WTC11 (cell line): ENCODE results near the gene VAMP1. TPM values are rescaled to one million over a fixed set of nuclear protein-coding genes. Genes with fewer than 3 reads are reported as not detected.
A peak's percentile ranks its signal among the peaks of the same experiment; 100 is the strongest.

Source experiments
- ATAC-seq: fragments of 200-7000 bp; cut with Tn5 transposase; 2 replicates; pipeline ENCODE4 v1.10.0; 2021; ENCODE audit warnings: mild to moderate bottlenecking, moderate library complexity
- CTCF ChIA-PET: fragments of 300-600 bp; sonication (Branson Sonifier 250); formaldehyde crosslinking; loops from one replicate; lab custom pipeline; 2021; ENCODE audit warnings: antibody characterized with exemption; lab: Charles Lee
- POLR2A ChIA-PET: fragments of 350-600 bp; sonication (Branson Sonifier 250); formaldehyde crosslinking; loops from one replicate; lab custom pipeline; 2021; ENCODE audit warnings: antibody characterized with exemption; lab: Charles Lee
- DNase-seq: peaks from one replicate; pipeline ENCODE4 v3.0.0; 2021; ENCODE audit warnings: low spot score
- H3K27ac Mint-ChIP-seq: 2 replicates; pipeline ENCODE4 v1.8.0; 2021; ENCODE audit warnings: mixed read lengths
- H3K27me3 Mint-ChIP-seq: 2 replicates; pipeline ENCODE4 v1.8.0; 2021; ENCODE audit warnings: low read depth, mild to moderate bottlenecking, moderate library complexity, mixed read lengths
- H3K36me3 Mint-ChIP-seq: 2 replicates; pipeline ENCODE4 v1.8.0; 2021; ENCODE audit warnings: mixed read lengths
- H3K4me1 Mint-ChIP-seq: 2 replicates; pipeline ENCODE4 v1.8.0; 2022; ENCODE audit warnings: mixed read lengths
- H3K4me3 Mint-ChIP-seq: 2 replicates; pipeline ENCODE4 v1.8.0; 2021; ENCODE audit warnings: mild to moderate bottlenecking, moderate library complexity, mixed read lengths
- H3K9me3 Mint-ChIP-seq: 2 replicates; pipeline ENCODE4 v1.8.0; 2021; ENCODE audit warnings: mixed read lengths
- ATF1 ChIP-seq: sonication (generic); formaldehyde crosslinking; IDR thresholded peaks from 2 replicates; pipeline ENCODE4 v1.8.1; 2023; ENCODE audit warnings: mild to moderate bottlenecking, moderate library complexity, missing genetic modification reagents
- ATF2 ChIP-seq: sonication (generic); formaldehyde crosslinking; IDR thresholded peaks from 2 replicates; pipeline ENCODE4 v1.8.1; 2022; ENCODE audit warnings: low read depth, missing genetic modification reagents, borderline replicate concordance
- ATF6 ChIP-seq: sonication (generic); formaldehyde crosslinking; IDR thresholded peaks from 2 replicates; pipeline ENCODE4 v1.8.1; 2023; ENCODE audit warnings: mild to moderate bottlenecking, missing genetic modification reagents
- FOXP1 ChIP-seq: sonication (generic); formaldehyde crosslinking; IDR thresholded peaks from 2 replicates; pipeline ENCODE4 v1.8.0; 2022; ENCODE audit warnings: missing genetic modification reagents, mild to moderate bottlenecking, moderate library complexity, borderline replicate concordance
- GRHL2 ChIP-seq: fragments of 250-450 bp; sonication (Bioruptor Pico); IDR thresholded peaks from 2 replicates; pipeline ENCODE4 v1.8.0; 2022; ENCODE audit warnings: mild to moderate bottlenecking, moderate library complexity; ENCODE audit not compliant: insufficient replicate concordance, severe bottlenecking
- SMAD3 ChIP-seq: sonication (generic); formaldehyde crosslinking; IDR thresholded peaks from 2 replicates; pipeline ENCODE4 v1.8.0; 2022; ENCODE audit warnings: missing genetic modification reagents, mild to moderate bottlenecking, borderline replicate concordance
- TEAD4 ChIP-seq: sonication (generic); formaldehyde crosslinking; IDR thresholded peaks from 2 replicates; pipeline ENCODE4 v1.8.0; 2022; ENCODE audit warnings: mild to moderate bottlenecking, missing genetic modification reagents
- ZNF512 ChIP-seq: sonication (generic); formaldehyde crosslinking; IDR thresholded peaks from 2 replicates; pipeline ENCODE4 v1.8.1; 2022; ENCODE audit warnings: missing genetic modification reagents, borderline replicate concordance
- total RNA-seq: library from RNA; stranded (reverse); gene quantifications from 3 replicates; pipeline ENCODE4 v1.2.3, GENCODE V29; 2021
- TF ChIP-seq, protein P1 (sequence below): fragments of 250-450 bp; sonication (Bioruptor Pico); conservative IDR thresholded peaks from 2 replicates; pipeline ENCODE4 v1.9.0; 2021; ENCODE audit warnings: mild to moderate bottlenecking
- TF ChIP-seq, protein P2 (sequence below): sonication (generic); formaldehyde crosslinking; IDR thresholded peaks from 2 replicates; pipeline ENCODE4 v1.8.0; 2023; ENCODE audit warnings: missing genetic modification reagents, mild to moderate bottlenecking, borderline replicate concordance
- TF ChIP-seq, protein P3 (sequence below): fragments of 250-450 bp; sonication (Bioruptor Pico); IDR thresholded peaks from 2 replicates; pipeline ENCODE4 v1.9.0; 2021; ENCODE audit warnings: mild to moderate bottlenecking
- TF ChIP-seq, protein P4 (sequence below): sonication (generic); formaldehyde crosslinking; IDR thresholded peaks from 2 replicates; pipeline ENCODE4 v1.8.0; 2022; ENCODE audit warnings: mild to moderate bottlenecking, missing genetic modification reagents
- TF ChIP-seq, protein P5 (sequence below): sonication (generic); formaldehyde crosslinking; IDR thresholded peaks from 2 replicates; pipeline ENCODE4 v1.8.0; 2023; ENCODE audit warnings: mild to moderate bottlenecking, missing genetic modification reagents

VAMP1 gene
- total RNA-seq, 1 experiment from 2014 or later, result 14.3 TPM

GRCh38 chr12:6444704-6445688, 25.5 kb downstream of the VAMP1 start, which contains the start of gene CD27:
CD27 (plus strand) TSS chr12:6444955; CDS start chr12:6445096, 141 bp downstream.
- TF ChIP-seq FOXP1 (CRISPR knock-in tag) (no peak), ATF2 (no peak), ATF6 (CRISPR knock-in tag) (no peak), TEAD4 (no peak), ATF1 (CRISPR knock-in tag) (no peak), SMAD3 (CRISPR knock-in tag) (no peak)
- TF ChIP-seq, protein P1, sequence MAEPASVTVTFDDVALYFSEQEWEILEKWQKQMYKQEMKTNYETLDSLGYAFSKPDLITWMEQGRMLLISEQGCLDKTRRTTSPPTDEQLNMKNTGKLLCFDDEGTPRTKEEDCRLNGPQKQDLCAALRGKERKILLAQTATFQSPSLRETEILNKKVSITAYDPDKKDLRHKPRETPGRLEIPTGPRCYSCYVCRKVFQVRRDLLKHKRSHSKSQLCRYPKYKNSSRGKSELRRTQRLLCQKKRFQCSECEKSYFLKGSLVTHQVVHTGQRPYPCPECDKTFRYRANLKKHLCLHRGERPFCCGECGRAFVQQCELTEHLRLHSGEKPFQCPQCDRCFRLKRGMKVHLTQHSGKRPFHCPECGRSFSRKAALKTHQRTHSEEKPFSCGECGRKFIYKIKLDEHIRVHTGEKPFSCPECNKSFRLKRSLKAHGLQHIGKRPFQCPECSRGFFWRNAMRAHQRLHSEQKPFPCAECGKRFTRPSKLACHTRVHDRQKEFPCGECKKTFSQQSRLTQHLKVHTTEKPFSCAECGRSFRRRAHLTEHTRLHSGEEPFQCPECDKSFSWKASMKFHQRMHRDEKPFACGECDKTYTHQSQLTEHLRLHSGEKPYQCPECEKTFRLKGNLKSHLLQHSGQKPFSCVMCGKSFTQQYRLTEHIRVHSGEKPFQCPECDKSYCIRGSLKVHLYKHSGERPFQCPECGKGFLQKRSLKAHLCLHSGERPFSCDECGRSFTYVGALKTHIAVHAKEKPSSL (CRISPR knock-in tag), result no peak
- TF ChIP-seq, protein P2, sequence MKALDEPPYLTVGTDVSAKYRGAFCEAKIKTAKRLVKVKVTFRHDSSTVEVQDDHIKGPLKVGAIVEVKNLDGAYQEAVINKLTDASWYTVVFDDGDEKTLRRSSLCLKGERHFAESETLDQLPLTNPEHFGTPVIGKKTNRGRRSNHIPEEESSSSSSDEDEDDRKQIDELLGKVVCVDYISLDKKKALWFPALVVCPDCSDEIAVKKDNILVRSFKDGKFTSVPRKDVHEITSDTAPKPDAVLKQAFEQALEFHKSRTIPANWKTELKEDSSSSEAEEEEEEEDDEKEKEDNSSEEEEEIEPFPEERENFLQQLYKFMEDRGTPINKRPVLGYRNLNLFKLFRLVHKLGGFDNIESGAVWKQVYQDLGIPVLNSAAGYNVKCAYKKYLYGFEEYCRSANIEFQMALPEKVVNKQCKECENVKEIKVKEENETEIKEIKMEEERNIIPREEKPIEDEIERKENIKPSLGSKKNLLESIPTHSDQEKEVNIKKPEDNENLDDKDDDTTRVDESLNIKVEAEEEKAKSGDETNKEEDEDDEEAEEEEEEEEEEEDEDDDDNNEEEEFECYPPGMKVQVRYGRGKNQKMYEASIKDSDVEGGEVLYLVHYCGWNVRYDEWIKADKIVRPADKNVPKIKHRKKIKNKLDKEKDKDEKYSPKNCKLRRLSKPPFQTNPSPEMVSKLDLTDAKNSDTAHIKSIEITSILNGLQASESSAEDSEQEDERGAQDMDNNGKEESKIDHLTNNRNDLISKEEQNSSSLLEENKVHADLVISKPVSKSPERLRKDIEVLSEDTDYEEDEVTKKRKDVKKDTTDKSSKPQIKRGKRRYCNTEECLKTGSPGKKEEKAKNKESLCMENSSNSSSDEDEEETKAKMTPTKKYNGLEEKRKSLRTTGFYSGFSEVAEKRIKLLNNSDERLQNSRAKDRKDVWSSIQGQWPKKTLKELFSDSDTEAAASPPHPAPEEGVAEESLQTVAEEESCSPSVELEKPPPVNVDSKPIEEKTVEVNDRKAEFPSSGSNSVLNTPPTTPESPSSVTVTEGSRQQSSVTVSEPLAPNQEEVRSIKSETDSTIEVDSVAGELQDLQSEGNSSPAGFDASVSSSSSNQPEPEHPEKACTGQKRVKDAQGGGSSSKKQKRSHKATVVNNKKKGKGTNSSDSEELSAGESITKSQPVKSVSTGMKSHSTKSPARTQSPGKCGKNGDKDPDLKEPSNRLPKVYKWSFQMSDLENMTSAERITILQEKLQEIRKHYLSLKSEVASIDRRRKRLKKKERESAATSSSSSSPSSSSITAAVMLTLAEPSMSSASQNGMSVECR (CRISPR knock-in tag), result no peak
- TF ChIP-seq, protein P3, sequence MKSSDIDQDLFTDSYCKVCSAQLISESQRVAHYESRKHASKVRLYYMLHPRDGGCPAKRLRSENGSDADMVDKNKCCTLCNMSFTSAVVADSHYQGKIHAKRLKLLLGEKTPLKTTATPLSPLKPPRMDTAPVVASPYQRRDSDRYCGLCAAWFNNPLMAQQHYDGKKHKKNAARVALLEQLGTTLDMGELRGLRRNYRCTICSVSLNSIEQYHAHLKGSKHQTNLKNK (CRISPR knock-in tag), result no peak
- POLR2A ChIA-PET, result no interaction called here
- ATAC-seq (no peak), DNase-seq (peak; percentile 5)
- Mint-ChIP-seq H3K4me3 (no peak within 1 kb of the TSS), H3K36me3 (no peaks in the 10 kb centered on the region), H3K4me1 (peaks cover 11% of the 10 kb centered on the region), H3K27me3 (no peaks in the 10 kb centered on the region), H3K27ac (no peak within 1 kb of the TSS; the same call in none of the 2 replicates), H3K9me3 (no peaks in the 10 kb centered on the region)
- CTCF ChIA-PET, result interaction anchor here (1.6 to 5.5 kb wide), 3 partner anchors 11 to 21 kb away, joined by 3 to 25 read pairs (median 13); no protein-coding TSS in a partner anchor

DNA sequence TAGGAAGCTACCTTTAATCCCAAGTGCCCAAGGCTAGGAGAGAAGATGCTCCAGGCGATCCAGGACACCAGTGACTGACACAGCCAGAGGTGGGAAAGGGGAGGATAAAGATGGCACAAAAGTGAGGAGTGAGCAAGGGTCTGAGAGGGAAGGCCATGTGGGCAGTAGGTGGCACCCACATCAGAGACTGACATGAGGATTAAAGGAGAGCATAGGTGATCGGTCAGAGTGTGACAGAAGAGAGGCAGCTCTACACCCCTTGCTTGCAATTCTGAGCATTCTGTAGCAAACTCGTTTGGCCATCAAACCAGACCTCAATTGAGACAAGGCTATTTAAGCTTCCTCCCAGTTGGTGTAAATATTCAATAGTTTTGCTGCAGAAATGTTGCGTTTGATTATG, 26.4 kb downstream of the VAMP1 start:
- DNase-seq, result peak; percentile 2
- ATAC-seq, result no peak
- Mint-ChIP-seq H3K4me3 (no peak overlapping the region), H3K27ac (no peak overlapping the region; the same call in 1 of the 2 replicates), H3K27me3 (no peaks in the 10 kb centered on the region), H3K4me1 (peaks cover 8% of the 10 kb centered on the region), H3K36me3 (no peaks in the 10 kb centered on the region), H3K9me3 (no peaks in the 10 kb centered on the region)
- POLR2A ChIA-PET, result no interaction called here
- CTCF ChIA-PET, result interaction anchor here (1.3 to 5.5 kb wide), 4 partner anchors 10 to 94 kb away, joined by 3 to 25 read pairs (median 8); no protein-coding TSS in a partner anchor
- TF ChIP-seq GRHL2 (CRISPR knock-in tag), result no peak
- TF ChIP-seq ZNF512, result no peak
- TF ChIP-seq, protein P4, sequence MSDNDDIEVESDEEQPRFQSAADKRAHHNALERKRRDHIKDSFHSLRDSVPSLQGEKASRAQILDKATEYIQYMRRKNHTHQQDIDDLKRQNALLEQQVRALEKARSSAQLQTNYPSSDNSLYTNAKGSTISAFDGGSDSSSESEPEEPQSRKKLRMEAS, result no peak
- TF ChIP-seq, protein P5, sequence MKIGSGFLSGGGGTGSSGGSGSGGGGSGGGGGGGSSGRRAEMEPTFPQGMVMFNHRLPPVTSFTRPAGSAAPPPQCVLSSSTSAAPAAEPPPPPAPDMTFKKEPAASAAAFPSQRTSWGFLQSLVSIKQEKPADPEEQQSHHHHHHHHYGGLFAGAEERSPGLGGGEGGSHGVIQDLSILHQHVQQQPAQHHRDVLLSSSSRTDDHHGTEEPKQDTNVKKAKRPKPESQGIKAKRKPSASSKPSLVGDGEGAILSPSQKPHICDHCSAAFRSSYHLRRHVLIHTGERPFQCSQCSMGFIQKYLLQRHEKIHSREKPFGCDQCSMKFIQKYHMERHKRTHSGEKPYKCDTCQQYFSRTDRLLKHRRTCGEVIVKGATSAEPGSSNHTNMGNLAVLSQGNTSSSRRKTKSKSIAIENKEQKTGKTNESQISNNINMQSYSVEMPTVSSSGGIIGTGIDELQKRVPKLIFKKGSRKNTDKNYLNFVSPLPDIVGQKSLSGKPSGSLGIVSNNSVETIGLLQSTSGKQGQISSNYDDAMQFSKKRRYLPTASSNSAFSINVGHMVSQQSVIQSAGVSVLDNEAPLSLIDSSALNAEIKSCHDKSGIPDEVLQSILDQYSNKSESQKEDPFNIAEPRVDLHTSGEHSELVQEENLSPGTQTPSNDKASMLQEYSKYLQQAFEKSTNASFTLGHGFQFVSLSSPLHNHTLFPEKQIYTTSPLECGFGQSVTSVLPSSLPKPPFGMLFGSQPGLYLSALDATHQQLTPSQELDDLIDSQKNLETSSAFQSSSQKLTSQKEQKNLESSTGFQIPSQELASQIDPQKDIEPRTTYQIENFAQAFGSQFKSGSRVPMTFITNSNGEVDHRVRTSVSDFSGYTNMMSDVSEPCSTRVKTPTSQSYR (CRISPR knock-in tag), result no peak
